Stimulated activated CD4-positive, alpha-beta T cell treated with anti-CD3 and anti-CD28 coated beads, Interleukin-1b, Interleukin-23, amount 100 ng/mL, for 48 hours (primary cell): Measurements from ENCODE around the gene SORCS2.

Experiments used
- DNase-seq: peaks from one replicate; pipeline ENCODE4 v3.0.0-alpha.2; 2020

Gene SORCS2

DNA sequence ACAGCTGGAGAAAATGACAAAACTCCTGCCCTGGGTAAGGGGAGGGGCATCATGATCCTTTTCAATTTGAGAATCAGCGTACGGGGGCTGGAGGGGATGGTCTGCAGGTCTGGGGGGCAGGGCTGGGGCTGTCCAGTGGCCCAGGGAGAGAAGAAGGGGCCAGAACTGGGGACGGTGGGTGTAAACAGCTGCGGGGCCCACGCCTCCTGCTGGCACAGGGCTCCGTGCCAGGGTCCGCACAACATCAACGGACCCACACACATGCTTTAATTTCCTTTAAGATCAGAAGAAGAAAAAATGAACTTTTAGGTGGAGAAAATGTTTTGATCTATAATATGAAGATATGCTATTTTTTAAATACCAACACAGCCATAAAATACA is 190.3 kb downstream of the SORCS2 start:
- DNase-seq = no peak

DNA sequence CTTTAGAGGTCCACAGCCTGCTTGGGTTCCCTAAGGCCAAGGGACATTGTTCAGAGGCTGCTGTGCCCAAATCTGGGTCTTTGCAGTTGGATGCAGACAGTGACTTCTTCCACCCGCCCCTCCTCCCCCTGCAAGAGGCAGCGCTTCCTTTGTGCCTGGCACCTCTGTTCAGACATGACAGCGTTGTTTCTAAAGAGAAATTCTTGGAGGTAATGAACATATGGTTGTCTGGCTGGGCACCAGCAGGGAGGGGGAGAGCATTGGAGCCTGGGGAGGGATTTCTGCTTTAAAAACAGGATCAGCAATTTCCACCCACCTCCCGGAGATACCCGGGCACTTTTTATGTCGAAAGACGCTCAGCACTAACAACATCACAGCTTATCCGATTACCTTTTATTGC is 190.9 kb downstream of the SORCS2 start:
- no peak for DNase-seq

DNA sequence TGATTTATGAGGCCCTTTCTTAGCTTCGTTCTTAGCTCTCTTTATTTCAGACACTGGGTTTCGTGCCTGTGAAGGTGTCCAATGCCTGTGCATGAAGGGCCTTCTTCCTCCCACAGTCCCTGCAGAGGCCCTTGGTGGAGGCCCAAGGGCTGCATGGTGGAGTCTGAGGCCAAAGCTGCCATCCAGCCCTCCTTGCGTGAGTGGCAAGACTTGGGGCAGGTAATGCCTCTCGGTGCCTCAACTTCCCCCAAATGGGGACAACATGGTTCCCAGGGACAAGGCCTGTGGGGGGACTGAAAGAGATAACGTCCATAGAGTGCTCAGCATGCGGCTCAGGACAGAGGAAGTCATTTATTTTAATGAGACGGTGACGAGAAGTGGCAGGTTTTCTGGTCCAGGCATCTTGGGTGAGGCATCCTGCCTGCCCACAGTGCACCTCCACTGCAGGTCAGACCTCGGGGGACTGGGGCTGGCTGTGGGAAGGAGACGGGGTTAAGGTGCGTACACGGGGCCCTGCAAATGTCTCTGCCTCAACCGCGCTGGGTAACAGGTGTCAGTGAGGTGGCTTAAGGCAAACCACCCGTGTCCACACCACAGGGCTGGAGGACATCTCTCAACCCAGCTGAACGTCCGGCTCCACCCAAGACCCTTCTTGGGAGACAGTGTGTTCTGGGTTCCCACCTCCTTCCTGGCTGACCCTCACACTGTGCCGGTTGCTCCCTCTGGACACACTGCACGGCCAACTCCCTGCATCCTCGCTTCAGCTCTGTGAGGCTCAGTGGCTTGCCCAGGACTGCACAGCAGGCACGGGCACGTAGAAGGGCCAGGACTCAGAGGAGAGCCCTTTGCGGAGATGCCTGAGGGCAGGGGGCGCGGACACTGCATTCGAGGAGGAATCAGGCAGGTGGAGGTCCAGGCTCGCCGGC is 191.9 kb downstream of the SORCS2 start:
- DNase-seq = no peak

DNA sequence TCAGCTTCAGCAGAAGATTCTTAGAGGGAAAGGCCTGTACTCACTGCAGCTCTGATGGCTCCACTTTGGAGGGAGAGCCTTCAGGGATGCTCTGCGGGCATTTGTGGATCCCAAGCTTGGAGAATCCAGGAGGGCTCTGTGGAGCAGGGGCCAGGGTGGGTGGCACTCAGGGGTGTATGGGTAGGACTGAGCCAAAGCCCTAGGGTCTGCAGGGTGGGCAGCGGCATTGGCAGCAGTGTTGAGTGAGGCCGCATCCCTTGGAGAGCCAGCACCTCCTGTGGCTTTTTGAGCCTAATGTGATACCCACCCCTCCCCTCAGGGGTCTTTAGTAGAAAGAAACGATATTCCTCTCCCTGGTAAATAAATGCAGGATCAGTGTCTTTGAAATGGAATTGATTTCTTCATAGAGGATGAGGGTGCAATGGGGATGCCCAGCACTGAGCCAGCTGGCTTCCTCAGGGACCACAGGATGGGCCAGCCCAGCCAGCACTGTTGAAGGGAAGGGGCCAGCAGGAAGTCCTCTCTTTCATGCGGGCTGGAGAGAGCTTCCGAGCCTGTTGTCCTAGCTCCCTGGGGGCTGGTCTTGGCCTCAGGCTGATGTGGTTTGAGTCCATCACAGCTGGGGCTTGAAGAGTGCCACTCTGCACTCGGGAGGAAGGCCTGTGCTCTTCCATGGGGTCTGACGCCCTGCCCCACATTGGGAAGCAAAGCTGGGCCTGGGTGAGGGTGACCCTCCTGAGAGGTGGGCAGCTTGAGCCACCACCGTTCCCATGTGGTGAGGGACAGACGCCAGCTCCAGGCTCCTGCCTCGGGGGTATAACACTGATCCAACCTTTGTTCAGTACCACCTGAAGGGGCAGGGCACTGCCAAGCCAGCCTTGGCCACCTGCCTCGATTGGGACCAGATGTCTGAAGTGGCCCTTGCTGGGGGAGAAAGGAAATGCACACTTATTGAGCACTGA is 192.9 kb downstream of the SORCS2 start:
- DNase-seq = no peak

DNA sequence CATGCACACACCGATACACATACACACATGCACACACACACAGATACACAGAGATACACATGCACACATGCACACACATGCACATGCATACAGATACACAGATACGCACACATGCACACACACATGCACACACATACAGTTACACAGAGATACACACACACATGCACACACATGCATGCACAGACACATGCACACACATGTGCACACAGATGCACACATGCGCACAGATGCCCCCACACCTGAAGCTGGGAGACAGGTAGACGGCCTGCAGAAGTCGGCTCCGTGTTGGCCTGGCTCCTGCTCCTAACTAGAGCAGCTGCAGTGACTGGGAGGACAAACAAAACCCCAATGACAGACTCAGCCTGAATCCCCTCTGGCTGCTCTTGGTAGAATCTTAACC is 195.6 kb downstream of the SORCS2 start:
- DNase-seq = no peak

DNA sequence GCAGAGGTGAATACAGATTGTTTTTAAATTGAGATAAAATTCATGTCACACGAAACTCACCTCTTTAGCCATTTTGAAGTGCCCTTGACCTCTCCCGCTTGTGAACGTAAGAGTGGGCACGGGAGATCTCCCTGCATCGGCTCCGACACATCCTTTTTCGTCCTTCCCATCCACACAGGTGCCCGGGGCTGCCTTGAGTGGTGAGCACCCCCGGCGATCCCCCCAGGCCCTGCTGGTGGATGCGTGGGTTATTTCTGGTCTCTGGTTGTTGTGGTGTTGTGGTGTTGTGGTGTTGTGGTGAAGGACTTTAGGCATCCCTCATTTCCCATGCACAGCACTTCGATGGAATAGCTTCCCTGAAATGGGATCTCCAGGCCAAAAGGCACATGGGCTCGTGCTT is 196.3 kb downstream of the SORCS2 start:
- no peak for DNase-seq

DNA sequence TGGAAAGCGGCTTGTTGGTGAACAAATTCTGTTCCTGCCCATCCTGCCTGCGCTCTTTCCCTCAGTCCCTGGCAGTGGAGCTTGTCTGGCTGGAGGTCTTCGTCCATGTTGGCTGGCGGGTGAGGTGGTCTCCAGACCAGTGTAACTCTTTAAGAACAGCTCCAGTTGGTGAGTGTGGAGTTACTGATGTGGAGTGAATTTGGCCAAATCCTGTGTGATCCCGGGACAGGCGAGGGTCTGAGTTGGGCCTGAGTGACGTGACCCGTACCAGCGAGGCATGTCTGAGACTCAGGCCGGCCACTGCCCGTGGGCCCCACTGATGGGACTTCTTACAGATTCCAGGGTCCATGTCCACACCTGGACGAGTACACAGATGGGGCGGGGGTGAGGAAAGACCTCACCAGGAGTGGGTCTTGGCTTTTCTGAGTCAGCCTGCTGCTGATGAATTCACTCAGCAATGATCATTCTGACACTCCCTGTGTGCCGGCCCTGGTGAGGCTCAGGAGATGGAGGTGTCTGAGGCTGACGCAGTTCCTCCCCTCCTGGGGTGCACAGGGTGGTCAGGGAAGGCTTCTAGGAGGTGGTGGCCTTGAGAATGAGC is 196.9 kb downstream of the SORCS2 start:
- DNase-seq = no peak

DNA sequence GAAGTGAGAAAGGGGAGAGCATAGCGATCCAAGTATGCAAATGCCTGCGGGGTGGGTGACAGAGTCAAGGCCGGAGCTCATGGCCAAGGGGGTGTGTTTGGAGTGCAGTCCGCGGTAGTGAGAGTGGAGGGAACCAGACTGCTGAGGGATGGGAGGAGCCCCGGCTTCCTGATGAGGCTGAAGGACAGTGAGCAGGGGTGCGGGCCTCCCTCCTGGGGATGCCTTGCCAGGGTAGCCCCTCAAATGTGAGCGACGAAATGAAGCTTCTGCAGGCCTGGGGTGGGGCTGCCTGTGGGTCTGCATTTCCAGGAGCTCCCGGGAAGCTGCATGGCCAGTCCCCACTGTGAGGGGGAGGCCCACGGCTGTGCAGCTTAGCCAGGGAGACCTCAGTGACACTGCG is 197.4 kb downstream of the SORCS2 start:
- DNase-seq = no peak

DNA sequence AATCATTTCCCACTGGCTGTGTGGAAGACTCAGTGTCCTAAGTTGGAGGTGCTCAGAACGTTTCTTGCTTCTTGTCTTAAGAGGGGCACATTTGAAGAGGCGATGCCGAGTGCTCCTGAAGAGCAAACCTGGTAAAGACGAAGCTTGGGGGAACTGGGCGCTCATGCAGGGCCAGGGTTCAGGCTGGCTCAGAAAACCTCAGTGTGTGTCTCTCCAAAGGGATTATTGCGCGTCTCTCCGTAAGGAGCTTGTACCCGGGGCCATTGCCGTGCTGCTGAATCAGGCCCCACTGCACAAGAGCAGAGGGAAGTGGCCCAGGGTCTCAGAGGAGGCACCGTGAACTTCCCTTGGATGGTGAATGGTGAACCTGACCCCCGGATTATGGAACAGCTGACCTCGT is 198.0 kb downstream of the SORCS2 start:
- DNase-seq = no peak

DNA sequence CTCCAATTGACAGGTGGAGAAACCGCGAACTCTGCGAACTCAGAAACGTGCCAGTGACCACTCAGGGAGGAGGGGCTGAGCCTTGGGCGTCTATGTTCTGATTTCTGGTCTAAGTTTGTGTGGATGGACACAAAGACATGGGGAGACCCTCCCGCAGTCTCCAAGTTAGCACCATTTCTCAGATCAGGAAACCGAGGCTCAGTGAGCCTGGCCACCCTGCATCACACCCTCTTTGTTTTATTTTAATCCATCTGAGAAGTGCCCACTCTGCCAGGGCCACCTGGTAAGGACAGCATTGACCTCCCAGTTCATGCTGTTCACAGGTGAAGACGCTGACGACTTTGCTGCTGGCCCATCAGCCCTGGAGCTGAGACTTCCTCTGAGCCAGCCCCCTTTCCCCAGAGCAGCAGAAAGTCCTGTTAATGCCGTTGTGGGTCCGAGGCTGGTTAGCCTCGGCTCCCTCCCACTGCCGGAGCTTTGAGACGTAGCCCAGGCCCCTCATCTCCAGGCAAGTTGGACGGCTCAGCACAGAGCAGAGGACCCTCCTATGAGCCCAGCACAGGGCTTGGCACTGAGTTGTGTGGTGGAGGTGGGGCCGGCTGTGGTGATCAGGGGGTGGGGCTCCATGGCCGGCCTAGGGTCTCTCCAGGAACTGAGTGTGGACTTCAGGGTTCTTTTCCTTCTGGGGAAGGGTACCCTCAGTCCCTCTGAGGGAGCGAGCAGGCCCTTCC is 198.7 kb downstream of the SORCS2 start:
- DNase-seq = no peak

DNA sequence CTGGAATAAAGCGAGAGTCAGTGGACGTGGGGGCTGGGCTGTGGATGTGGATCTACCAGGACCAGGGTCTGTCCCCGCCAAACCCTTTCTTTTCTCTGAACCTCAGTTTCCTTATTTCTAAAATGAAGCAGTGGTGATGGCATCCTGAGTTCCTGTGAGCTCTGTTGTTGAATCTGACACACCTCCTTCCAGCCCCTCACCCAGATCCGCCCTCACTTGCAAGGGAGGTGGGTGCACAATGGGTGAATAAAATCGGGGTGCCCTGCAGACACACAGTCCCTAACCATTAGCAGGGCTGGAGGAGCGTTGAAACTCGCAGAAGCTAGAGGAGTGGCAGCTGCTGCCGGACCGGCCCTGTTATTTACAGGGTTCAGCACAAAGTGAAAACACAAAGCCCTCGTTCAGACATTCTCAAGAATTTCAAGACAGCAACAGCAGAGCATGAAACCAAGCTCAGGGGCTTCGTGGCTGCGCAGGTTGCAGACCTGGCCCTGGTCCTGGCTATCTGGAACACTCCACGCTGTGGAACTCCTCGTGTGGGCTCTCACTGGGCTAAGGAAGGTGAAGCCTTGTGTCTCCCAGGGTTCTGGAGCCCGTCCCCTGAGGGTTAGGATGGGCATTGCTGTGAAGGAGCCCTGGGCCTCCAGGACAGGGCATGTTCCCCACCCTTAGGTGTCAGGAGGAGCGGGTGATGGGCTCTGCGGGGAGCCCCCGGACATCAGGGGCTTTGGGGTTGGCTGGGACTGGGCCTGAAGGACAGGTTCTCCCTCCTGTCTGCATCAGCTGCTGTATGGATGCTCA is 199.5 kb downstream of the SORCS2 start:
- no peak for DNase-seq

DNA sequence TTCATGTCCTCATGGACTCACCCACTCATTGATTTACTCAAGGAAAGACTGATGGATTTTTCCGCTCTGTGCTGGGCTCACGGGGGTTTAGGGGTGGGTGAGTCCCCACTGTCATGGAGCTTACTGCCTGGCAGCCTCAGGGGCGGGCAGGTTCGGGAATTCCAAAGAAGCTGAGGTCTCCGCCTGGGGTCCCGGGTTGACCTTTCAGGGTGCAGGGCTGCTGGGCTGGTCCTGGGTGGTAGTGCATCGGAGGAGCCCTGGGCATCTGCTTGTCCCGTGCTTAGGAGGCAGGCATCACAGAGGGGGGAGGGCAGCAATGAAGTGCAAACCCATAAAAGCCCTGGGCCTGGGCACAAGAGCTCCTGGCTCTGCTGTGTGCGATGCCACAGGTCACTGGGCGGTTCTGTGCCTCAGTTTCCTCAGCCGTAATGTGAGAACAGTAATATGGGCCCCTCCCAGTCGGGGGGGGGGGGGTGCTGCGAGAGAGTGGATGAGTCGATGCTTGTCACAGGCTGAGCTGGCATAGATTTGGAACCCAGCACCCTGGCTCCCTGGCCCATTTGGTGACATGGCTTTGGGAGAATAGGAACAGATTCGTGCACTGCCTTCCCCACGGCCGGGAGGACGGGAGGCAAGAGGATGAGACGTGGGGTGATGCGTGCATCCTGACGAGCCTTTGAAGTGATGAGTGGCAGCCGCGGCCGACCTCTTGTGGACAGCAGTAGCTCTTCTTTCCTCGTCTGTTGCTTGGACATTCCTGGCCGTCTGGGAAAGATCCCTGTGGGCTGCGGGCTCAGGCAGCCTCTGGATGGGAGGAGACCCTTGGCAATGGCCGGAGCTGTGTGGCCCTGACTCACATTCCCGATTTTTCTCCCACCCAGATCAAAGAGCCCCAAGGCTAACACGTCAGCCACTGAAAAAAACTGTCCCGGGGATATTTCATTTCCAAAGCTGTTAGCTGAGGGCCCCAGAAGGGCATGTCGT is 200.4 kb downstream of the SORCS2 start:
- DNase-seq = no peak

DNA sequence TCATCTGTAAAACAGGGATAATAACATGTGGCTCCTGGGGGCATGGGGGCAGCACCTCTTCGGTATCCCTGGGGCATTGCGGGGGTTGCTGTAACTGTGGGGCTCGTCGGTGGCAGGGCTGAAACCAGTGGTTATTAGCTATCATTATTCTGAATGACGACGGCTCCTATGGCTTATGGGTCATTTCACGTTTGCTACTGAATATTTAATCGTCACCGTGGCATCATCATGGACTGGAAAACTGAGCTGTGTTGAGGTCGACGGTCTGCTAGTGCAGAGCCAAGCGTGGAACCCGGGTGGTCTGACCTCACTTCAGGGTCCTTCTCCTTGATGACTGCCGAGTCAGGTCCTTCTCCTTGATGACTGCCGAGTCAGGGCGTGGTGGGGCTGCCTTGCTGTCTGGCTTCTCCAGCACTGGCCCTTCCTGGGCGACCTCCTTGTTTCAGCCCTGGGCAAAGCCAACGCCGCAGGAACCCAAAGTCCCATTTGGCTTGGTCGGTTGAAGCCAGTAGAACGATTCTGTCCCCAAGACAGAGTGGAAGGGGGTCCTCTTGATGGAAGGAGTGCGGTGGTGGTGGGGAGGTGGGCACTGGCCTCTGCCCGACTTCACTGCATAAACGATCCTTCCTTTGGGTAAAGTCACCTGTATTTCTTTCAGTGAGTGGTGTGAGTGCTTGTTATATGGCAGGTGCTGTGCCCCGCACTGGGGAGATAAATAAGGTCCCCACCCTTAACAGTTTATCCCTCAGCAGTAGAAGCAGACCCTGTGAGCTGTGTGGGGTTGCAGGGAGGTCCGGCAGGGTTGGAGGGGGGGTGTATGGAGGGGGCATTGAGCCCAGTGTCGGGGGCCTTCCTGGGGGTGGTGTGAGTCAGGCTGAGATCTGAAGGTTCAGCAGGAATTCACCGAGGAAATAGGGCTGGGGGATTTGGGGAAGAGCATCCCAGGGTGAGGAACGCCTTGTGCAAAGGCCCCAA is 201.6 kb downstream of the SORCS2 start:
- DNase-seq = no peak

DNA sequence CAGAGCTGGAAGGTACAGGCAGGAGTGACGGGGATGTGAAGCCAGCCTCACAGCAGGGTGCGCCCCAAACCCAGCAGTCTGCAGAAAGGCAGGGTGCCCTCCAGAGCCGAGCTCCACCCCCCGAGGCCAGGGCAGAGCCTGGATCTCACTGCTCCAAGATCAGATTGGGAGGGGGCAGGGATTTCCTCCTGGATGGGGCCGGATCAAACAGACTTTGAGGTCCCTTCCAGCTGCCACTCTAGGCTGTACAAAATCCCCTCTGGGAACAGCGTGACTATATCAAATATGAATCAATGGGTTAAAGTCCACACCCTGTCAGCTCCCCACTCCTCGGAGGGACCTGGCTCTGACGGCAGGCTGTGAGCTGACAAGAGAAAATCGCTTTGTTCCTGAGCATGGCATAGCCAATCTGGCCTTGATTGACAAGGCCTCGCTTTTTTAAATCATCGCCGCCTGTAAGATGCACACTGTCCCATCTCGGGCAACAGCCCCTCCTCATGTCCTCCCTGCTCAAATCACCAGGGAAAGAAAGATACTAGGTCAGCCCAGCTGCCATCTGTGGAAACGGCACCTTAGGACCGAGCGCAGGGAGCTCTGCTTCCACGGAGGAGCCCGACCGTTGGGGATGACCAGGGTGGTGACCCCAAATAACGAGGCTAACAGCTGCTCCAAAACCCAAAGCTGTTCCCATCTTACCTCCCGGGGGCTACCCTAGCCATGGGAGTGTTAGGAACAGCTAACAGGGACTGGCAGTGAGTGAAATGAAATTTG is 202.5 kb downstream of the SORCS2 start:
- no peak for DNase-seq

DNA sequence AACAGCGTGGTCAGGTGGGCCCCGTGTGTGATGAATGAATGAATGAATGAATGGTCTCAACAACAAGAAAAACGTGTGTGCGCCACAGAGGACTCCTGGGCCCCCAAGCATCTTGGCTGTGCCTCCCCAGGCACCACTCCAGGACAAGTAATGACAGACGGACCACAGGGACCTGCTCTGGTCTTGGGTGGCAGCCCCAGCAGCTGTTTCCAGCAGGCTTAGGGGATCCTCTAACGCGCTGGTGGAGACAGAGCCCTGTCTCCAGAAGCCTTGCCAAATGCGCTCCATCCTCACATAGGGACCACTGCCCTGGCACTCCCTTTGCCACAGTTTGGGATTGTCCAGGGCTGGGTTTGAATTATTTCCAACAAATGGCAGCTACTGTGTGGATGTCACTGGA is 203.3 kb downstream of the SORCS2 start:
- DNase-seq = no peak

DNA sequence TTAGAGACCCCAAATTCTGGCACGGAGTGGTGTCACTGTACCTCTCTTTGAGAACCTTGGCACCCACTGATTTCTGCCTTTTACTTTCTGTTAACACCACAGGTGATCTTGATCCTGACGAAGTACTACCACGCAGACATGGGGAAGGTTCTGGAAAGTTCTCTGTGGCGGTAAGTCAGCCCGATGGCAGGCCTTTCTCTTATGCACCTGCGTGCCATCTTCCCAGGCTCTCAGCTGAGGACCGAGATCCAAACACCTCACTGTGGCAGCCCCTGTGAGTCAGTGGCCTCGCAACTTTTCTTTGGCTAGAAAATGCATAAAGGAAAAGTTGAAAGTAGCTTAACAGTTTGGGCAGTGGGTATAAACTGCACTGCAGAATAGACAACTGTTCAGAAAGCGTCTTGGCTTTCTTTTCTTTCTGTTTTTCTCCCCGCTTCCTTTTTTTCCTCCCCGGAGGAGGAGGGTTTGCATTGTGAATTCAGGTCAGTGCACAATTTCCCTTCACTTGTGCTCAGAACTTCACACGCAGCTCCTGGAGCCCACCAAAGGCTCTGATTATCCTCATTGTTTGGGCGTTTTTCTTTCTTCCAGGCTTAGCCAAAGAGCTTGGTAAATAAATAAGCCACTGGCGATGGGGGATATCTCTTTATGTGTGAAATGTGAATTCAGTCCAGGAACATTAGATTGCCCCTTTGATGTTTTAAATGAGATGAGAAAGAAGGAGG is 204.0 kb downstream of the SORCS2 start:
- no peak for DNase-seq

DNA sequence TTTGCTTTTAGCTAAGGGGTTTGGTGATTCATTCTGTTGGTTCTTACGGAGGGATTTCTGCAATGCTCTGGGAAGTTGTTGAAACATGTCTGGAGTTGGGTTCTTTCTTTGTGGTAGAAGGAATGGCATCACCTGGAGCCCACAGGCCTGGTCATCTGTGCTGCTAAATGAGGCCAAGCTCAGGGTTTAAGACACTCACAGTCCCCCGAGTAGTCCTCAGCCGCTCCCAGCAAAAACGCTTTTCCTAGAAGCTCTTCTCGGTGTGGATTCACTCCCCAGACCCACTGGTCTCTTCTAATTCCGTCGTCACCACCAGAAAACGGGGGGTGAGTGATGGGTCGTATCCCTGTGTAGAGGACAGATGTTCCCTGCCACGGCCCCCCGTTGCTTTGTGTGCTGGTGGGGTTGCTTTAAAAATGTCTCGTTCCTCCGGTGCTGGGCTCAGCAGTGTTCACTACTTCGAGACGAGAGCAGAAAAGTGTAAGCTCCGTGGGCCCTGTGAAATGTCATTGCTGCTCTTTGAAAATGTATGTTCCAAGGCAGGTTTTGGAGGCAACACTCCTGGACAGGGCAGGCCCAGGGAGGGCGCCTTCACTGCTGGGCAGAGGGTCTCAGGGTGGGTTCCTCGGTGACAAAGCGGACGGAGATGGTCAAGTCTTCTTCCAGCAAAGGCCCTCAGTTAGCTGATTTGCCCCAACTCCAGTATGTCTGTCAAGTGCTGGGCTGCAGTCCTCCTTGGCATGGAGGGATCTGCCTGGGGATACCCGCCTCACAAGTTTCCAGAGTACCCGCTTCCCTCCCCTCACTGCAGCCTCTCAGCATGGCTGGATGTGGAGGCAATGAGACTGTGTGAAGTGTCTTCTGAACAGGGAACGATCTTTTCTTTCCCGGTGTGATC is 205.1 kb downstream of the SORCS2 start:
- no peak for DNase-seq
